Neural progenitor cell (in vitro differentiated cells): ENCODE measurements around the gene LRRC36. TPM values are rescaled to one million over a fixed set of nuclear protein-coding genes. Genes with fewer than 3 reads are reported as not detected.

Source experiments
- DNase-seq: peaks from one replicate; pipeline ENCODE4 v3.0.0-alpha.2; 2016; ENCODE audit warnings: low spot score
- H2AFZ ChIP-seq: fragments of 200-600 bp; sonication (generic); replicated peaks from 2 replicates; pipeline ENCODE4 v1.6.1; 2016; ENCODE audit warnings: antibody characterized with exemption
- H3F3A ChIP-seq: fragments of 200-600 bp; sonication (generic); 2 replicates; pipeline ENCODE4 v1.6.1; 2016; ENCODE audit warnings: antibody characterized with exemption, low read depth
- H3K27ac ChIP-seq: fragments of 200-600 bp; sonication (generic); 2 replicates; pipeline ENCODE4 v1.5.1; 2016; ENCODE audit warnings: mild to moderate bottlenecking
- H3K27me3 ChIP-seq: fragments of 200-600 bp; sonication (generic); 2 replicates; pipeline ENCODE4 v1.6.1; 2016; ENCODE audit warnings: mild to moderate bottlenecking, moderate library complexity
- H3K36me3 ChIP-seq: fragments of 200-600 bp; sonication (generic); 2 replicates; pipeline ENCODE4 v1.5.1; 2016
- H3K4me1 ChIP-seq: fragments of 200-600 bp; sonication (generic); 2 replicates; pipeline ENCODE4 v1.6.1; 2016; ENCODE audit warnings: mixed run types
- H3K4me2 ChIP-seq: fragments of 200-600 bp; sonication (generic); 2 replicates; pipeline ENCODE4 v1.6.1; 2016
- H3K4me3 ChIP-seq: fragments of 200-600 bp; sonication (generic); 2 replicates; pipeline ENCODE4 v1.5.1; 2016
- H3K79me2 ChIP-seq: fragments of 200-600 bp; sonication (generic); 2 replicates; pipeline ENCODE4 v1.6.1; 2016; ENCODE audit warnings: low read depth
- H3K9ac ChIP-seq: fragments of 200-600 bp; sonication (generic); 2 replicates; pipeline ENCODE4 v1.6.1; 2016
- H3K9me3 ChIP-seq: fragments of 200-600 bp; sonication (generic); 2 replicates; pipeline ENCODE4 v1.5.1; 2016; ENCODE audit warnings: low read depth
- H4K20me1 ChIP-seq: fragments of 200-600 bp; sonication (generic); 2 replicates; pipeline ENCODE4 v1.6.1; 2016; ENCODE audit warnings: low read depth
- H3K27ac Mint-ChIP-seq: 3 replicates; pipeline ENCODE4 v1.8.0; 2021; ENCODE audit warnings: mixed read lengths
- H3K27me3 Mint-ChIP-seq: 2 replicates; pipeline ENCODE4 v1.8.0; 2022; ENCODE audit warnings: low read depth, mild to moderate bottlenecking, inconsistent platforms, moderate library complexity, mixed read lengths; ENCODE audit not compliant: insufficient read depth
- H3K36me3 Mint-ChIP-seq: 3 replicates; pipeline ENCODE4 v1.8.0; 2021; ENCODE audit warnings: mixed read lengths
- H3K4me1 Mint-ChIP-seq: 3 replicates; pipeline ENCODE4 v1.8.0; 2021; ENCODE audit warnings: mixed read lengths
- H3K4me3 Mint-ChIP-seq: 3 replicates; pipeline ENCODE4 v1.8.0; 2021; ENCODE audit warnings: mild to moderate bottlenecking, moderate library complexity, mixed read lengths
- H3K9me3 Mint-ChIP-seq: 3 replicates; pipeline ENCODE4 v1.8.0; 2020; ENCODE audit warnings: mixed read lengths
- EZH2 ChIP-seq: fragments of 200-600 bp; sonication (generic); IDR thresholded peaks from 2 replicates; pipeline ENCODE4 v1.6.1; 2017; ENCODE audit warnings: antibody characterized with exemption, mild to moderate bottlenecking, moderate library complexity
- EZH2phosphoT487 ChIP-seq: fragments of 200-600 bp; sonication (generic); IDR thresholded peaks from 2 replicates; pipeline ENCODE4 v1.6.1; 2017; ENCODE audit warnings: antibody characterized with exemption
- total RNA-seq: library from RNA; depleted of rRNA; stranded (reverse); fragments of >200 nt; gene quantifications from 2 replicates; pipeline ENCODE4 v1.2.3, GENCODE V29; 2015; ENCODE audit warnings: low replicate concordance
- TF ChIP-seq, protein P1 (sequence below): fragments of 200-600 bp; sonication (generic); IDR thresholded peaks from 2 replicates; pipeline ENCODE4 v1.5.1; 2017; ENCODE audit warnings: antibody characterized with exemption, mild to moderate bottlenecking

The LRRC36 gene
- total RNA-seq, 1 donor from 2014 or later, result not detected

DNA sequence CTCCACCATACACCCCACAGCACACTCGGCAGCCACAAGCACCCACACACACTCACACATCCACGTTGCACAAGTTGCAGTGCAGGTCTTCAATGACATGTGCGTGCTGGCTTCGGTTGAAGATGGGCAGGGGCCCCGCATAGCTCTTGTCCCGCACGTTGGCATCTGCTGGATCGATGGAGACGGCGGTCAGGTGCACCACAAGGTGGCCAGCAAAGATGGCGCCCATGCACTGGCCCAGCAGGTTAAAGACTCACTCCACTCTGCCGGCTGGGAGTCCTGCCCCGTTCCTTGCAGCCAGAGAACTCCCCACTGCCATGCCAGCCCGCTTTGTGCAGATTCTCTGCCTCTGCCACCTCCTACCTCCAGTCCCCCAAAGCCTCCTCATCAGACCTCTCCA lies 74.3 kb downstream of the LRRC36 start:
- peaks cover 21% of the 10 kb centered on the region for H3K4me1 ChIP-seq
- H3K4me3 ChIP-seq, result no peak overlapping the region
- no peaks in the 10 kb centered on the region for H3K9me3 ChIP-seq
- Mint-ChIP-seq H3K4me3 (no peak overlapping the region), H3K4me1 (peaks cover 12% of the 10 kb centered on the region), H3K9me3 (no peaks in the 10 kb centered on the region), H3K27ac (no peak overlapping the region), H3K36me3 (peaks cover 3% of the 10 kb centered on the region), H3K27me3 (peaks cover 4% of the 10 kb centered on the region)
- H2AFZ ChIP-seq, result no peak overlapping the region
- no peak for TF ChIP-seq EZH2
- TF ChIP-seq, protein P1, sequence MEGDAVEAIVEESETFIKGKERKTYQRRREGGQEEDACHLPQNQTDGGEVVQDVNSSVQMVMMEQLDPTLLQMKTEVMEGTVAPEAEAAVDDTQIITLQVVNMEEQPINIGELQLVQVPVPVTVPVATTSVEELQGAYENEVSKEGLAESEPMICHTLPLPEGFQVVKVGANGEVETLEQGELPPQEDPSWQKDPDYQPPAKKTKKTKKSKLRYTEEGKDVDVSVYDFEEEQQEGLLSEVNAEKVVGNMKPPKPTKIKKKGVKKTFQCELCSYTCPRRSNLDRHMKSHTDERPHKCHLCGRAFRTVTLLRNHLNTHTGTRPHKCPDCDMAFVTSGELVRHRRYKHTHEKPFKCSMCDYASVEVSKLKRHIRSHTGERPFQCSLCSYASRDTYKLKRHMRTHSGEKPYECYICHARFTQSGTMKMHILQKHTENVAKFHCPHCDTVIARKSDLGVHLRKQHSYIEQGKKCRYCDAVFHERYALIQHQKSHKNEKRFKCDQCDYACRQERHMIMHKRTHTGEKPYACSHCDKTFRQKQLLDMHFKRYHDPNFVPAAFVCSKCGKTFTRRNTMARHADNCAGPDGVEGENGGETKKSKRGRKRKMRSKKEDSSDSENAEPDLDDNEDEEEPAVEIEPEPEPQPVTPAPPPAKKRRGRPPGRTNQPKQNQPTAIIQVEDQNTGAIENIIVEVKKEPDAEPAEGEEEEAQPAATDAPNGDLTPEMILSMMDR, result no peak
- TF ChIP-seq EZH2phosphoT487, result no peak
- H3K9ac ChIP-seq, result no peak overlapping the region
- H3K27ac ChIP-seq, result no peak overlapping the region
- peaks cover 12% of the 10 kb centered on the region for H3F3A ChIP-seq
- no peak for DNase-seq
- H3K36me3 ChIP-seq, result no peaks in the 10 kb centered on the region
- H3K79me2 ChIP-seq, result no peaks in the 10 kb centered on the region
- H3K4me2 ChIP-seq, result no peak overlapping the region
- H3K27me3 ChIP-seq, result peaks cover 18% of the 10 kb centered on the region
- H4K20me1 ChIP-seq, result peaks cover 1% of the 10 kb centered on the region

DNA sequence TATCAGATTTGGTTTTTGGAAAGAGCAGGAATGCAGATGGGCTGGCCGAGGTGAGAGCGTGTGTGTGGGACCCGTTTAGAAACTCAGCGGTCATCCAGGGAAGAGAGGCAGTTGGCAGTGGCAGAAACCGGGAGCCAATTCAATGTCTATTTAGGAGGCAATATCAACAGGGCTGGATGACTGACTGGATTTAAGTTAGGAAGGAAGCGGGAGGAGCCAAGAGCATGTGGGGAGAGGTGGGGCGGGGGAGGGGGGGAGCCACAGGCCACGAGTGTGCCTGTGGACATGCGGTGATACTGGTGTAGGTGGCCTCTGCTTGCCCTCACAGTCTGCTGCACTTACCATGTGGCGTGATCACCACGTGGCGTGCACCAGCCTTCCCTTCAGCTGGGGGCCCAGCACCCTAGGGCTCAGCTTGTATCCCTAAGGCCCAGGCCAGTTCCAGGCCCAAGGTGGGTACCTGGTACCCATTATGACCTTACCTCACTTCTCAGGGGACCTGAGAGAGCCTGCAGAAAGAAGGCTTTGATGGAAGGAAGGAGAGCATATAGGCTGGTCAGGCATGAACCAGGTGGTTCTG lies 77.5 kb downstream of the LRRC36 start:
- peaks cover 2% of the 10 kb centered on the region for H3K27me3 ChIP-seq
- Mint-ChIP-seq H3K27me3 (peaks cover 5% of the 10 kb centered on the region), H3K27ac (no peak overlapping the region), H3K4me3 (no peak overlapping the region), H3K9me3 (no peaks in the 10 kb centered on the region), H3K36me3 (peaks cover 3% of the 10 kb centered on the region), H3K4me1 (peaks cover 11% of the 10 kb centered on the region)
- H3K27ac ChIP-seq, result no peak overlapping the region
- H3K4me3 ChIP-seq, result no peak overlapping the region
- DNase-seq, result no peak
- peaks cover 4% of the 10 kb centered on the region for H3K4me1 ChIP-seq
- no peak overlapping the region for H3K4me2 ChIP-seq
- no peaks in the 10 kb centered on the region for H3K79me2 ChIP-seq
- no peaks in the 10 kb centered on the region for H3K9me3 ChIP-seq
- no peaks in the 10 kb centered on the region for H3K36me3 ChIP-seq
- no peaks in the 10 kb centered on the region for H4K20me1 ChIP-seq
- no peak overlapping the region for H2AFZ ChIP-seq
- no peaks in the 10 kb centered on the region for H3F3A ChIP-seq
- no peak overlapping the region for H3K9ac ChIP-seq
- TF ChIP-seq, protein P1, result no peak
- TF ChIP-seq EZH2phosphoT487 (no peak), EZH2 (no peak)

DNA sequence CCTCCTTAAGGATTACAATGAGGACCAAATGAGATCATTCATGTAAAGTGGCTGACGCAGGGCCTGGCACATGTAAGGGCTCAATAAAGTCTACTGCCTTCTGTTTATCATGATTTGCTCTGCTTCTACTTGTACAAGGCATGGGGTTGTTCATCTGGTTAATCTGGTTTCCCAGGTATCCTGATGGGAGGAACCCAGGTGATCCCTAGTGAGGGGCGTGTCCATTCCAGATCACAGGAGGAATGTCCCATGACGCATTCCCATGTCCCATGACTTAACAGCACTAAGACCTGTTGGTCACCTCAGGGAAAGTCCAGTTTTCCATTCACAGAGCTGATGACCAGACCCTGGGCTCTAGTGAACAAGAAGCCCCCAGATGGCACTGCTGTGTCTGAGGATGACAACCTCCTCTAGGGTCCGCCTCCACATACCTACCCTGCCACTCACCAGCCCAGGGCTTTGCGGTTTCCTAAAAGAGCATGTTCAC lies 78.2 kb downstream of the LRRC36 start:
- Histone ChIP-seq H3K79me2 (no peaks in the 10 kb centered on the region), H3K9me3 (no peaks in the 10 kb centered on the region), H3K4me3 (no peak overlapping the region), H3F3A (no peaks in the 10 kb centered on the region), H3K36me3 (no peaks in the 10 kb centered on the region), H3K4me1 (peaks cover under 1% of the 10 kb centered on the region), H3K27me3 (no peaks in the 10 kb centered on the region), H3K27ac (no peak overlapping the region), H3K4me2 (no peak overlapping the region), H2AFZ (no peak overlapping the region), H4K20me1 (no peaks in the 10 kb centered on the region), H3K9ac (no peak overlapping the region)
- Mint-ChIP-seq H3K27me3 (peaks cover 5% of the 10 kb centered on the region), H3K9me3 (no peaks in the 10 kb centered on the region), H3K4me1 (peaks cover 14% of the 10 kb centered on the region), H3K27ac (no peak overlapping the region), H3K36me3 (peaks cover 6% of the 10 kb centered on the region), H3K4me3 (no peak overlapping the region)
- TF ChIP-seq, protein P1, result no peak
- DNase-seq, result no peak
